BLaER1 treated with 17β-estradiol and CSF1 and Interleukin-3, amounts not matched to agents 10 nM and 100 nM (cell line): Measurements from ENCODE around the gene C13orf46.
A peak's percentile ranks its signal among the peaks of the same experiment; 100 is the strongest.

Experiments
- H3K27ac ChIP-seq, 11 experiments: shearing (Covaris generic); formaldehyde crosslinking; 2 replicates each; pipeline ENCODE4 v1.8.1; 2022
- H3K27me3 ChIP-seq, 11 experiments: shearing (Covaris generic); formaldehyde crosslinking; 2 replicates each; pipeline ENCODE4 v1.8.1; 2022
- H3K36me3 ChIP-seq, 11 experiments: shearing (Covaris generic); formaldehyde crosslinking; 2 replicates each; pipeline ENCODE4 v1.8.1; 2022
- H3K4me1 ChIP-seq, 10 experiments: shearing (Covaris generic); formaldehyde crosslinking; 2 replicates each; pipeline ENCODE4 v1.8.1; 2022
- H3K4me2 ChIP-seq, 11 experiments: shearing (Covaris generic); formaldehyde crosslinking; 2 replicates each; pipeline ENCODE4 v1.8.1; 2022
- H3K4me3 ChIP-seq, 10 experiments: shearing (Covaris generic); formaldehyde crosslinking; 2 replicates each; pipeline ENCODE4 v1.8.1; 2022
- H3K9ac ChIP-seq, 11 experiments: shearing (Covaris generic); formaldehyde crosslinking; 2 replicates each; pipeline ENCODE4 v1.8.1; 2022
- H3K9me3 ChIP-seq, 11 experiments: shearing (Covaris generic); formaldehyde crosslinking; replicated peaks in 1 of 11; 2 replicates each; pipeline ENCODE4 v1.8.1; 2022
- H4K20me1 ChIP-seq, 11 experiments: shearing (Covaris generic); formaldehyde crosslinking; 2 replicates each; pipeline ENCODE4 v1.8.1; 2022
- Cebpa-rat ChIP-seq, 11 experiments: shearing (Covaris generic); IDR thresholded peaks; 2 replicates each; pipeline ENCODE4 v1.8.1; 2022

Gene C13orf46

DNA sequence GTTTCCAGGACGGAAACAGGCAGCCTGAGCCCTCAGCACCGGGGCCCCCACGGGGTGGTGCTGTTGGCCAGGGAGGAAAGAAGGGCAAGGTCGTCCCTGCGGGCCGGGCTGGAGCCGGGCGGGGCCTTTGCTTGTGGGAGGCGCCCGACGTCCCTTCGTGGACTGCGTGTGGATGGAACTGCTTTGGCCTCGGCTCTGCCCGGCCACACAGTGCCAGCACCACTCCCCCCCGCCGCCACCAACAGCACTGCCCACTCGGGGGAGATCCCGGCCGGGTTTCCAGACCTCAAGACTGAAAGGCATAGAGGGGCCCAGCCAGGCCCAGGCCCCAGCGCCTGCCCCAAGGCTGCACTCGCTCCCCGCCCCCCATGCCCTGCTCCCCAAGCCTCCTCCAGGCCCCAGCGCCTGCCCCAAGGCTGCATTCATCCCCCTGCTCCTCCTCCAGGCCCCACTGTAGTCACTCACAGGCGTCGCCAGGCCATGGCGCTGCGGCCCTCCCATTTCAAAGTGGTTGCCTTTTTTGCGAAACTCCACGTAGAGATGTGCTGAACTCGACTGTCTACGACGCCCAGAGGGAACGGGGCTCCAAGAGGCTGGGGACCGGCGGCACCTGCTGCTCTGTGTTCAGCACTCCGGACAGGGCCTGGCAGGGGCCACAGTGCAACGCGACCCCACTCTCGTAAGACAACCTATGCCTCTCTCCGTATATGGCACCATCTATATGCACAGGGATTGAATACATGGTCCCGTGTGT is 22.5 kb downstream of the C13orf46 start:
- Histone ChIP-seq H3K27me3 (no peaks in the 10 kb centered on the region), H3K9me3 (peaks cover 4 to 26% (median 18%) of the 10 kb centered on the region in 11 experiments; a peak in 21 of 22 replicates), H3K4me2 (peak overlapping the region; percentile 68 to 84 (median 79)), H3K9ac (peak overlapping the region in 7 of 11 experiments; percentile 21 to 58 (median 47); a peak in 12 of 22 replicates), H3K4me3 (no peak overlapping the region), H3K36me3 (peaks cover 0 to 25% (median 0%) of the 10 kb centered on the region in 11 experiments; a peak in 7 of 22 replicates), H3K27ac (peak overlapping the region in 2 of 11 experiments; percentile 5 to 45; a peak in 2 of 22 replicates), H3K4me1 (peaks cover 43 to 59% (median 49%) of the 10 kb centered on the region in 10 experiments), H4K20me1 (peaks cover 0 to 49% (median 0%) of the 10 kb centered on the region in 11 experiments; a peak in 7 of 22 replicates)
- TF ChIP-seq Cebpa-rat (IDR thresholded peaks at IDR 0.05) = no peak

DNA sequence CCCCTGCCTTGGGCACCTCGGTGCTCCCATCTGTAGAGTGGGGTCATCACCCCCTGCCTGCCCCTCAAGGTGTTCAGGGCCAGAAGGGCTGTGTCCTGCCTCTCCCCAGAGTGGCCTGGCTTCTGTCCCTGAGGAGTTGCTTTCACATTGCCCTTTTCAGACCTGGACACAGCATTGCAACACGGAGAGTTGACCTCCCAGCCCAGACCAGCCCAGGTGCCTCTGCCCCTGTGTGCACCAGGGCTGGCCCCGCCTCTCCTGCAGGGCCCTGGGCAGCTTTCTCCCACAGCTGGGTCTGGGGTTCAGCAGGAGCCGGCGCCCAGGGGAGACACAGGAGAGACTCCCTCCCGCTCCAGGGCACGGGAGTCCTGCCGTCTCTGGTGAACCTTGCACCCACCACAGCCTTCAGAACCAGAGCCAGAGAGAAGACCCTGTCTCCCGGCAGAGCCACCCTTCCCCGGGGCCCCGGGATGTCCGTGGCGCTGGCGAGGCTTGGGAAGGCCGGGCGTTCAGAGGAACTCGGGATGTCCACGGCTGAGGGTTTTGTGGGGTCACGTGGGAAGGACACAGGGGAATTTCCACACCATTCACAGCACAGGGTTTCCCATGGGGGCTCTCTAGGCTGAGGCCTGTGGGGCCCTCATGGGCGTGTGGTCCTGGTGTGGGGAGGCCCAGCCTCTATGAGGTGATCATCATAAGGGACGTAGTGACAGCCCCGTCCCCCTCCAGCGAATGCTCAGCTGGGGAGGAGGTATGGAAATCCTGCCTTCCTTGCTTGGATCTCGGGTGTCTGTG is 23.2 kb downstream of the C13orf46 start:
- H3K9me3 ChIP-seq = peaks cover 0 to 19% (median 11%) of the 10 kb centered on the region in 11 experiments; a peak in 19 of 22 replicates
- no peak for TF ChIP-seq Cebpa-rat (IDR thresholded peaks at IDR 0.05)
- peak overlapping the region; percentile 68 to 84 (median 79) for H3K4me2 ChIP-seq

GRCh38 chr13:113949546-113949945 is 24.3 kb downstream of the C13orf46 start:
- TF ChIP-seq Cebpa-rat (IDR thresholded peaks at IDR 0.05) = no peak
- Histone ChIP-seq H3K9ac (no peak overlapping the region), H4K20me1 (peaks cover 0 to 54% (median 0%) of the 10 kb centered on the region in 11 experiments; a peak in 7 of 22 replicates), H3K4me2 (peak overlapping the region in 9 of 11 experiments; percentile 32 to 91 (median 80); a peak in 10 of 22 replicates), H3K4me1 (peaks cover 44 to 67% (median 58%) of the 10 kb centered on the region in 10 experiments), H3K27ac (peak overlapping the region in 1 of 11 experiments; percentile 83; a peak in 1 of 22 replicates), H3K4me3 (no peak overlapping the region), H3K9me3 (peaks cover 0 to 8% (median 0%) of the 10 kb centered on the region in 11 experiments; a peak in 6 of 22 replicates), H3K27me3 (no peaks in the 10 kb centered on the region), H3K36me3 (peaks cover 0 to 6% (median 0%) of the 10 kb centered on the region in 11 experiments; a peak in 2 of 22 replicates)

More for the DNA sequence above, 23.2 kb downstream of the C13orf46 start:
- peaks cover 0 to 54% (median 0%) of the 10 kb centered on the region in 11 experiments; a peak in 7 of 22 replicates for H4K20me1 ChIP-seq
- peak overlapping the region in 7 of 11 experiments; percentile 27 to 58 (median 47); a peak in 12 of 22 replicates for H3K9ac ChIP-seq
- peak overlapping the region in 5 of 11 experiments; percentile 5 to 45 (median 17); a peak in 3 of 22 replicates for H3K27ac ChIP-seq
- H3K4me1 ChIP-seq = peaks cover 44 to 66% (median 57%) of the 10 kb centered on the region in 10 experiments
- no peak overlapping the region for H3K4me3 ChIP-seq
- H3K27me3 ChIP-seq = no peaks in the 10 kb centered on the region
- peaks cover 0 to 17% (median 0%) of the 10 kb centered on the region in 11 experiments; a peak in 5 of 22 replicates for H3K36me3 ChIP-seq

- Histone ChIP-seq H3K27ac (peak overlapping the region in 10 of 11 experiments; percentile 13 to 83 (median 53); a peak in 20 of 22 replicates), H3K9ac (peak overlapping the region in 10 of 11 experiments; percentile 15 to 71 (median 33); a peak in 14 of 22 replicates), H3K27me3 (no peaks in the 10 kb centered on the region), H3K4me3 (no peak overlapping the region), H4K20me1 (peaks cover 0 to 47% (median 0%) of the 10 kb centered on the region in 11 experiments; a peak in 8 of 22 replicates), H3K36me3 (no peaks in the 10 kb centered on the region), H3K4me2 (peak overlapping the region; percentile 53 to 91 (median 78)), H3K4me1 (peaks cover 44 to 62% (median 57%) of the 10 kb centered on the region in 10 experiments), H3K9me3 (peaks cover 0 to 7% (median 0%) of the 10 kb centered on the region in 11 experiments; a peak in 4 of 22 replicates)
- TF ChIP-seq Cebpa-rat (IDR thresholded peaks at IDR 0.05) = no peak
Measured at GRCh38 chr13:113948034-113948742, 25.7 kb downstream of the C13orf46 start.

DNA sequence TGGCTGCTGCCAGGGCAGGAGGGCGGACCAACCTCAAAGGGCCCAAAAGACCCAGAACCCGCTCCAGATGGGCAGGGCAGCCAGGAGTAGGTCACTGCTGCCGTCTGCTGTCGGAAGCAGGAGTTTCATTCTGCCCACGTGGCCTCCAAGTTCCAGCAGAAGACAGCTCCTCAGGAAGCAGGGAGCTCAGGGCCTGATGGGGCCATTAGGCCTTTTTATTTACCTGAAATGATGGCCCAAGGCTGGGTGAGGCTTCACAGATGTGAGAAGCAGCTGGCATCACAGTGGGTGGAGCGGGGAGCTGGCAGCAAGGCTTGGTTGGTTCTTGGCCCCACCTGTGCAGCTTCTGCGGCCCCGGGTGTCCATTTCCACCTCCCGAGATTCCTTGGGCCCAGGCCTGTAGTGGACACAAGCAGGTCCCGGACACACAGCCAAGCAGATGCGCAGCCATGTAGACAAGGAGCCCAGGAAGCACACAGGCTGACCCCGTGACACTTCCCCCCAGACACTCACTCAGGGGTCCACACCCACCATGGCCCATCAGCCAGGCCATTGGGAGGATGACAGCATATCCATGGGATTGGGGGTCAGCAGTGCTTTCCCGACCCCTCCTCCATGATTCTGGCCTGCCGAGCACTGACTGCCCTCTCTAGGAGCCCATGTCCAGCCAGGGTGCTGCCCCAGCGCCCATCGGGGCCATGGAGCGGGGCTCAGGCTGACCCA is 26.4 kb downstream of the C13orf46 start:
- Histone ChIP-seq H3K4me2 (peak overlapping the region; percentile 53 to 91 (median 78)), H3K9me3 (peaks cover 0 to 7% (median 0%) of the 10 kb centered on the region in 11 experiments; a peak in 4 of 22 replicates), H3K36me3 (no peaks in the 10 kb centered on the region), H3K4me3 (no peak overlapping the region), H3K27ac (peak overlapping the region in 10 of 11 experiments; percentile 13 to 83 (median 53); a peak in 19 of 22 replicates), H3K9ac (peak overlapping the region in 9 of 11 experiments; percentile 17 to 71 (median 40); a peak in 14 of 22 replicates), H3K27me3 (no peaks in the 10 kb centered on the region; a peak in 1 of 22 replicates), H4K20me1 (peaks cover 0 to 45% (median 0%) of the 10 kb centered on the region in 11 experiments; a peak in 9 of 22 replicates), H3K4me1 (peaks cover 44 to 60% (median 56%) of the 10 kb centered on the region in 10 experiments)
- no peak for TF ChIP-seq Cebpa-rat (IDR thresholded peaks at IDR 0.05)

DNA sequence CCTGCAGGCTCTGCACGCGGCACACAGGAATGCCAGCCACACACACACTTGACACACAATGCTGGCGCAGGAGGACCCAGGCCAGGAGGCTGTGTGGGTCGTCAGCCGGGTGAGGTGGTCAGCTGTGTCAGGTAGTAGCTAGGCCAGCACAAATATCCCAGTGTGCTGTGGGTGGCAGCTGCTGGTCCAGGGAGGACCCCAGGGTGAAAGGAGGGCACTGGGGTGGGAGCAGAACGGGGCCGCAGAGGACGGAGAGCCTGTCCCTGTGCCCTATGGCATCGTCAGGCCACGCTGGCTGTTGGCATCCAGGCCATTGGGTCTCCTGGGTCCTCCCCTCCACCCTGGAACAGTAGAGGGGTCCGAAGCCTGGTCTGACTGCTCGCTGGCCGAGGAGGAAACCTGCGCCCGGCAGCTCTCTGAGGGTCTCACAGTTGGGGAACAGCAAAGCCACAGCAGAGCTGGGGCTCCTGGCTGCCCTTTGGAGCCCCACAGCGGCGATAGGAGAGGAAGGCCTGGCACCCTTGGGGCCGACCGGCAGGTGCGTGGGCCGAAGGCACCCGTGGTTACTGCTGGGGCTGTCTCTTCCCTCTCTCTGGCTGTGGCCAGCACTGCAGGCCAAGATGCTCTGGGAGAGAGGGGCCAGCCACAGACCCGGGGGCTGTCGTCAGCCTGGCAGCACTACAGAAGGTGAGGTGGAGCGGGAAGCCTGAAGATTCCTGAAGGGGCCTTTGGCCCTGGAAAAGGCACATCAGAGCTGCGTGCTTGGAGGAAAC is 27.3 kb downstream of the C13orf46 start:
- Histone ChIP-seq H4K20me1 (peaks cover 0 to 45% (median 0%) of the 10 kb centered on the region in 11 experiments; a peak in 9 of 22 replicates), H3K27me3 (no peaks in the 10 kb centered on the region; a peak in 1 of 22 replicates), H3K4me1 (peaks cover 42 to 57% (median 53%) of the 10 kb centered on the region in 10 experiments), H3K27ac (peak overlapping the region in 4 of 11 experiments; percentile 2 to 78 (median 44); a peak in 3 of 22 replicates), H3K36me3 (no peaks in the 10 kb centered on the region), H3K9ac (peak overlapping the region in 3 of 11 experiments; percentile 10 to 71 (median 29); a peak in 5 of 22 replicates), H3K4me3 (no peak overlapping the region), H3K9me3 (peaks cover 0 to 7% (median 0%) of the 10 kb centered on the region in 11 experiments; a peak in 4 of 22 replicates), H3K4me2 (peak overlapping the region; percentile 29 to 91 (median 78); a peak in 19 of 22 replicates)
- no peak for TF ChIP-seq Cebpa-rat (IDR thresholded peaks at IDR 0.05)
